HG02943 (cell line): ENCODE measurements around the gene TYRP1.

ENCODE experiments used
- ATAC-seq: cut with Tn5 transposase; IDR thresholded peaks from one replicate; pipeline ENCODE4 v1.9.1; 2021; ENCODE audit warnings: mild to moderate bottlenecking, low read depth, moderate library complexity; ENCODE audit not compliant: unreplicated experiment

TYRP1 gene

GRCh38 chr9:12726795-12727194 is 33.6 kb downstream of the TYRP1 start:
- ATAC-seq: no peak

- no peak for ATAC-seq
Measured at GRCh38 chr9:12730198-12730597, 37.0 kb downstream of the TYRP1 start.

GRCh38 chr9:12730927-12731326 is 37.7 kb downstream of the TYRP1 start:
- no peak for ATAC-seq

GRCh38 chr9:12732971-12733370 is 39.8 kb downstream of the TYRP1 start:
- no peak for ATAC-seq

GRCh38 chr9:12735665-12736064 is 42.5 kb downstream of the TYRP1 start:
- no peak for ATAC-seq

- ATAC-seq: no peak
Measured at GRCh38 chr9:12737871-12738270, 44.7 kb downstream of the TYRP1 start.

- no peak for ATAC-seq
Measured at GRCh38 chr9:12739014-12739652, 45.9 kb downstream of the TYRP1 start.

- ATAC-seq: no peak
Measured at GRCh38 chr9:12740845-12741244, 47.7 kb downstream of the TYRP1 start.

GRCh38 chr9:12748016-12748415 is 54.8 kb downstream of the TYRP1 start:
- ATAC-seq: no peak

- no peak for ATAC-seq
Measured at GRCh38 chr9:12748954-12749353, 55.8 kb downstream of the TYRP1 start.

GRCh38 chr9:12753931-12754330 is 60.7 kb downstream of the TYRP1 start:
- ATAC-seq: no peak

- ATAC-seq: no peak
Measured at GRCh38 chr9:12759761-12760160, 66.6 kb downstream of the TYRP1 start.
